ENCODE data around the gene SERINC4.
"Not testable (repeated sequence)": the region's sequence is repeated elsewhere in the genome, so short reads cannot be mapped to it uniquely, and the experiment has no call there.

The SERINC4 gene

DNA sequence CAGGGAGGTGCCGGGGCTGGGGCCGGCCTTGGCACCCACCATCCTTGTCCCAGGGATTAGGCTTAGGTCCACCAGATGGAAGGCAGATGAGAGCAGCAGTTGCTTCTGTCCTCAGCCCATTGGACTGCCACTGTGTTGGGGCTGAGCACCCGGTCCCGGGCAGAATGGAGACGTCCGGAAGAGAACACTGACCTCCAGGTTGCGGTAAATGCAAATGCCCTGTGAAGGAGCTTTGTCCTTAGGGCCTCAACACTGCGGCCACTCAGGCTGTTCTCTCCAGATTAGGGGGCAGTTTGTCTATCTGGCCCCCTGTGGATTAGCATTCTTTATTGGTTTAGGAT is at the start of gene SERINC4:
TSS of gene SERINC4 (minus strand) at position 276 of the 341 bp plus-strand sequence. CDS start at position 42, 234 bp downstream.
- peaks cover 0 to 6% (median 0%) of the 10 kb centered on the region in 11 experiments; a peak in 1 of 22 replicates for H3K9me3 ChIP-seq (replicated peaks in 1 of 11)
- H4K20me1 ChIP-seq: peaks cover 0 to 40% (median 24%) of the 10 kb centered on the region in 11 experiments; a peak in 19 of 22 replicates
- no peaks in the 10 kb centered on the region for H3K27me3 ChIP-seq
- peaks cover 74 to 92% (median 85%) of the 10 kb centered on the region in 11 experiments for H3K36me3 ChIP-seq
- peak within 1 kb of the TSS; percentile 77 to 92 (median 87) for H3K9ac ChIP-seq
- peaks cover 20 to 63% (median 40%) of the 10 kb centered on the region in 10 experiments for H3K4me1 ChIP-seq
- TF ChIP-seq Cebpa-rat (IDR thresholded peaks at IDR 0.05): no peak
- H3K4me2 ChIP-seq: peak within 1 kb of the TSS; percentile 82 to 98 (median 90)
- H3K4me3 ChIP-seq: peak within 1 kb of the TSS; percentile 80 to 98 (median 90)
- H3K27ac ChIP-seq: peak within 1 kb of the TSS; percentile 54 to 88 (median 83)

- Histone ChIP-seq H3K36me3 (peaks cover 5 to 99% (median 91%) of the 10 kb centered on the region in 11 experiments; a peak in 20 of 22 replicates), H3K9me3 (replicated peaks in 1 of 11) (no peaks in the 10 kb centered on the region; a peak in 1 of 22 replicates), H3K4me3 (no peak overlapping the region), H3K4me1 (no peaks in the 10 kb centered on the region), H3K9ac (no peak overlapping the region), H3K4me2 (no peak overlapping the region), H4K20me1 (peaks cover 0 to 5% (median 0%) of the 10 kb centered on the region in 11 experiments; a peak in 1 of 22 replicates), H3K27me3 (no peaks in the 10 kb centered on the region), H3K27ac (no peak overlapping the region)
- TF ChIP-seq Cebpa-rat (IDR thresholded peaks at IDR 0.05): no peak
These were observed 45.4 kb upstream of the SERINC4 start for GRCh38 chr15:43845421-43845820.

- not testable (repeated sequence) for H3K27ac ChIP-seq; H3K9me3 ChIP-seq (replicated peaks in 1 of 11); H3K27me3 ChIP-seq; H3K4me3 ChIP-seq
- Histone ChIP-seq H3K9ac (peak overlapping the region in 1 of 11 experiments; percentile 4; a peak in 1 of 22 replicates), H3K4me1 (peaks cover 19 to 50% (median 38%) of the 10 kb centered on the region in 10 experiments), H3K4me2 (peak overlapping the region in 6 of 11 experiments; percentile 0 to 94 (median 20); a peak in 4 of 22 replicates), H4K20me1 (peaks cover 0 to 25% (median 9%) of the 10 kb centered on the region in 11 experiments; a peak in 7 of 22 replicates), H3K36me3 (peaks cover 8 to 92% (median 62%) of the 10 kb centered on the region in 11 experiments; a peak in 20 of 22 replicates)
These were observed 32.5 kb upstream of the SERINC4 start for GRCh38 chr15:43832485-43832884.

- not testable (repeated sequence) for H3K9me3 ChIP-seq (replicated peaks in 1 of 11); H3K4me3 ChIP-seq; H3K27ac ChIP-seq; H3K27me3 ChIP-seq
- peaks cover 26 to 58% (median 42%) of the 10 kb centered on the region in 10 experiments for H3K4me1 ChIP-seq
- H3K4me2 ChIP-seq: peak overlapping the region in 7 of 11 experiments; percentile 37 to 94 (median 85); a peak in 8 of 22 replicates
- H4K20me1 ChIP-seq: peaks cover 0 to 25% (median 9%) of the 10 kb centered on the region in 11 experiments; a peak in 7 of 22 replicates
- H3K9ac ChIP-seq: peak overlapping the region in 1 of 11 experiments; percentile 4; a peak in 1 of 22 replicates
- peaks cover 8 to 83% (median 53%) of the 10 kb centered on the region in 11 experiments; a peak in 20 of 22 replicates for H3K36me3 ChIP-seq
These were observed 31.6 kb upstream of the SERINC4 start for GRCh38 chr15:43831519-43832052.

- not testable (repeated sequence) for H3K9ac ChIP-seq; H3K27me3 ChIP-seq; H3K4me3 ChIP-seq; H3K9me3 ChIP-seq (replicated peaks in 1 of 11); H3K27ac ChIP-seq
- Histone ChIP-seq H4K20me1 (peaks cover 0 to 25% (median 9%) of the 10 kb centered on the region in 11 experiments; a peak in 7 of 22 replicates), H3K4me1 (peaks cover 34 to 66% (median 49%) of the 10 kb centered on the region in 10 experiments), H3K36me3 (peaks cover 2 to 75% (median 45%) of the 10 kb centered on the region in 11 experiments; a peak in 19 of 22 replicates), H3K4me2 (peak overlapping the region in 9 of 11 experiments; percentile 33 to 94 (median 83); a peak in 15 of 22 replicates)
These were observed 30.8 kb upstream of the SERINC4 start for GRCh38 chr15:43830691-43831275.

DNA sequence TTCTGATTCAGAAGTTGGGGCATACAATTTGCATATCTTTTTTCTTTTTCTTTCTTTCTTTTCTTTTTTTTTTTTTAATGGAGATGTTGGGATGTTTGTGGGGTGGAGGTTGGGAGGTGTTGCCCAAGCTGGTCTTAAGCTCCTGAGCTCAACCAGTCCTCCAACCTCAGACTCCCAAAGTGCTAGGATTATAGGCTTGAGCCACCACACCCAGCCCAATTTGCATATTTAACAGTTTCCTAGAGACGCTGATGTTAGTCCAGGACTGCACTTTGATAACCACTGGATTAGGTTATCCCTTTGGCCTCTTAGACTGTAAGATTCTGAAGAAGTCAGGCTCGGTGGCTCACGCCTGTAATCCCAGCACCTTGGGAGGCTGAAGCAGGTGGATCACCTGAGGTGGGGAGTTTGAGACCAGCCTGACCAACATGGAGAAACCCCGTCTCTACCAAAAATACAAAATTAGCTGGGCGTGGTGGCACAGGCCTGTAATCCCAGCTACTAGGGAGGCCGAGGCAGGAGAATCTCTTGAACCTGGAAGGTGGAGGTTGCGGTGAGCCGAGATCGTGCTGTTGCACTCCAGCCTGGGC is 30.0 kb upstream of the SERINC4 start:
- not testable (repeated sequence) for H3K9me3 ChIP-seq (replicated peaks in 1 of 11); H3K27me3 ChIP-seq; H3K27ac ChIP-seq
- Histone ChIP-seq H3K9ac (peak overlapping the region in 1 of 11 experiments; percentile 14; a peak in 1 of 22 replicates), H4K20me1 (peaks cover 0 to 25% (median 9%) of the 10 kb centered on the region in 11 experiments; a peak in 7 of 22 replicates), H3K4me2 (peak overlapping the region in 9 of 11 experiments; percentile 18 to 94 (median 85); a peak in 15 of 22 replicates), H3K36me3 (peaks cover 0 to 68% (median 40%) of the 10 kb centered on the region in 11 experiments; a peak in 16 of 22 replicates), H3K4me1 (peaks cover 39 to 71% (median 55%) of the 10 kb centered on the region in 10 experiments), H3K4me3 (peak overlapping the region in 1 of 10 experiments; percentile 67; a peak in 1 of 20 replicates)

GRCh38 chr15:43828061-43828657 is 28.1 kb upstream of the SERINC4 start:
- TF ChIP-seq Cebpa-rat (IDR thresholded peaks at IDR 0.05): no peak
- peaks cover 0 to 8% (median 0%) of the 10 kb centered on the region in 11 experiments; a peak in 5 of 22 replicates for H3K9me3 ChIP-seq (replicated peaks in 1 of 11)

More at GRCh38 chr15:43828061-43828657, 28.1 kb upstream of the SERINC4 start:
- Histone ChIP-seq H3K27me3 (no peaks in the 10 kb centered on the region), H3K27ac (peak overlapping the region in 9 of 11 experiments; percentile 69 to 93 (median 87); a peak in 16 of 22 replicates), H4K20me1 (peaks cover 0 to 25% (median 9%) of the 10 kb centered on the region in 11 experiments; a peak in 9 of 22 replicates), H3K4me1 (peaks cover 45 to 82% (median 65%) of the 10 kb centered on the region in 10 experiments), H3K9ac (peak overlapping the region; percentile 71 to 89 (median 86); a peak in 21 of 22 replicates), H3K36me3 (peaks cover 0 to 49% (median 24%) of the 10 kb centered on the region in 11 experiments; a peak in 13 of 22 replicates), H3K4me3 (peak overlapping the region; percentile 62 to 78 (median 70); a peak in 19 of 20 replicates), H3K4me2 (peak overlapping the region; percentile 81 to 100 (median 88))
